ENCODE results near the gene PRDM16. TPM values are rescaled to one million over a fixed set of nuclear protein-coding genes. Genes with fewer than 3 reads are reported as not detected.

PRDM16 gene
- total RNA-seq, 4 donors from 2014 or later = 15.7 to 54.3 (median 27.6) TPM

DNA sequence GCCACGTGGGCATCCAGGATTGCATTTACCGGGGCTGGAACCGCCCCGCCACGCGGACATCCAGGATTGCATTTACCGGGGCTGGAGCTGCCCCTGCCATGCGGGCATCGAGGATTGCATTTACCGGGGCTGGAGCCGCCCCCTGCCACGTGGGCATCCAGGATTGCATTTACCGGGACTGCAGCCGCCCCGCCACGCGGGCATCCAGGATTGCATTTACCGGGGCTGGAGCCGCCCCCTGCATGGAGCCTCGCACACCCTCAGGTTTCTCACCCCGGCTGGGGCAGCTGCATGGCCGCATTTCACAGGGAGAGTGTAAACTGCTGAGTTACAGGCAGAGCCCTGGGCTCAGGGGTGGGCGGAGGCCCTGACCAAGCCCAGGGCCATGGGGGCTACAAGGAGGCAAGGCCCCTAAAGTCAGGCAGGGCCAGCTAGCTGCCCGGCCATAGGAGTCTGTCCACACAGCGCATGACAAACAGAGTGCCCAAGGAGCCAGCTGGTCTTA lies 218.7 kb downstream of the PRDM16 start:
- H3K27me3 ChIP-seq = no peaks in the 10 kb centered on the region
- intact Hi-C loops (cut with DNase I) = loop anchor here (5.0 kb wide), 1 partner anchor 220 kb away; the partner anchor contains the start of gene PRDM16
- WGBS, 2 donors = 92 to 97% methylated on average over 13 to 14 of the region's 25 CpGs
- TF ChIP-seq, protein P1, sequence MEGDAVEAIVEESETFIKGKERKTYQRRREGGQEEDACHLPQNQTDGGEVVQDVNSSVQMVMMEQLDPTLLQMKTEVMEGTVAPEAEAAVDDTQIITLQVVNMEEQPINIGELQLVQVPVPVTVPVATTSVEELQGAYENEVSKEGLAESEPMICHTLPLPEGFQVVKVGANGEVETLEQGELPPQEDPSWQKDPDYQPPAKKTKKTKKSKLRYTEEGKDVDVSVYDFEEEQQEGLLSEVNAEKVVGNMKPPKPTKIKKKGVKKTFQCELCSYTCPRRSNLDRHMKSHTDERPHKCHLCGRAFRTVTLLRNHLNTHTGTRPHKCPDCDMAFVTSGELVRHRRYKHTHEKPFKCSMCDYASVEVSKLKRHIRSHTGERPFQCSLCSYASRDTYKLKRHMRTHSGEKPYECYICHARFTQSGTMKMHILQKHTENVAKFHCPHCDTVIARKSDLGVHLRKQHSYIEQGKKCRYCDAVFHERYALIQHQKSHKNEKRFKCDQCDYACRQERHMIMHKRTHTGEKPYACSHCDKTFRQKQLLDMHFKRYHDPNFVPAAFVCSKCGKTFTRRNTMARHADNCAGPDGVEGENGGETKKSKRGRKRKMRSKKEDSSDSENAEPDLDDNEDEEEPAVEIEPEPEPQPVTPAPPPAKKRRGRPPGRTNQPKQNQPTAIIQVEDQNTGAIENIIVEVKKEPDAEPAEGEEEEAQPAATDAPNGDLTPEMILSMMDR (IDR thresholded peaks at IDR 0.05) = no peak
- TF ChIP-seq POLR2A (IDR thresholded peaks at IDR 0.05) = no peak
- no peaks in the 10 kb centered on the region for H3K36me3 ChIP-seq
- no peak for DNase-seq
- H3K27ac ChIP-seq = no peak overlapping the region
- peaks cover 15 to 27% of the 10 kb centered on the region in 2 donors for H3K4me1 ChIP-seq
- no peaks in the 10 kb centered on the region for H3K9me3 ChIP-seq
- no peak overlapping the region for H3K4me3 ChIP-seq (replicated peaks in 1 of 3)

- no peak for DNase-seq
- Histone ChIP-seq H3K27me3 (no peaks in the 10 kb centered on the region), H3K4me1 (peaks cover 13 to 18% of the 10 kb centered on the region in 2 donors), H3K27ac (no peak overlapping the region), H3K36me3 (no peaks in the 10 kb centered on the region), H3K9me3 (no peaks in the 10 kb centered on the region), H3K4me3 (replicated peaks in 1 of 3) (no peak overlapping the region)
- TF ChIP-seq, protein P1 (IDR thresholded peaks at IDR 0.05) = no peak
- WGBS, 2 donors = 87 to 100% methylated on average over 2 to 12 of the region's 12 CpGs
- intact Hi-C loops (cut with DNase I) = loop anchor here (5.0 kb wide), 1 partner anchor 222 kb away; the partner anchor contains the start of gene PRDM16
These were observed 220.5 kb downstream of the PRDM16 start for GRCh38 chr1:3289502-3289901.

GRCh38 chr1:3290438-3290837 lies 221.4 kb downstream of the PRDM16 start:
- H3K4me1 ChIP-seq = peaks cover 13 to 18% of the 10 kb centered on the region in 2 donors
- H3K4me3 ChIP-seq (replicated peaks in 1 of 3) = no peak overlapping the region
- no peak for TF ChIP-seq POLR2A (IDR thresholded peaks at IDR 0.05)
- TF ChIP-seq, protein P1 (IDR thresholded peaks at IDR 0.05) = no peak
- H3K27me3 ChIP-seq = no peaks in the 10 kb centered on the region
- DNase-seq = no peak
- intact Hi-C loops (cut with DNase I) = no loop called here
- no peak overlapping the region for H3K27ac ChIP-seq
- WGBS, 2 donors = 82 to 85% methylated on average over 17 of the region's 17 CpGs
- H3K9me3 ChIP-seq = no peaks in the 10 kb centered on the region
- H3K36me3 ChIP-seq = no peaks in the 10 kb centered on the region

DNA sequence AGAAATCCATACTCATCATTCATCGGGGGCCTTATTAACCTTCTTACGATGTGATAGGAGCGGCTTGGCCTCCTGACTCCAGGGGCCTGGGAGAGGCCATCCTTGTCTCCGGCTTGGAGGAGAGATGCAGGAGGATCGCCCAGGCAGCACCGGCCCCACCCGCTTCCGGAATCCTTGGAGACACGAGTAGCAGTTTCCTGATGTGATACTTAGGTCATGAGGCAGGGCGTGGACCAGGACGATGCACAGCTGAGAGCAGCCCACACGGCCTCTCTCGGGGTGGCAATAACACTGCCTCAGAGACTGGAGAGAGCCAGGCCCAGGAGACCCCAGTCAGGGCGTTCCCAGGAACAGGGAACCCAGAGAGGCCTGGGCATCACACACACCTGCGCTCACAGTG lies 221.9 kb downstream of the PRDM16 start:
- H3K4me1 ChIP-seq = peaks cover 13 to 21% of the 10 kb centered on the region in 2 donors
- H3K36me3 ChIP-seq = no peaks in the 10 kb centered on the region
- no peaks in the 10 kb centered on the region for H3K27me3 ChIP-seq
- no peaks in the 10 kb centered on the region for H3K9me3 ChIP-seq
- intact Hi-C loops (cut with DNase I) = no loop called here
- no peak overlapping the region for H3K27ac ChIP-seq
- H3K4me3 ChIP-seq (replicated peaks in 1 of 3) = no peak overlapping the region
- WGBS, 2 donors = 83 to 92% methylated on average over 2 to 13 of the region's 15 CpGs
- no peak for DNase-seq
- TF ChIP-seq POLR2A (IDR thresholded peaks at IDR 0.05) = no peak
- TF ChIP-seq, protein P1 (IDR thresholded peaks at IDR 0.05) = no peak

DNA sequence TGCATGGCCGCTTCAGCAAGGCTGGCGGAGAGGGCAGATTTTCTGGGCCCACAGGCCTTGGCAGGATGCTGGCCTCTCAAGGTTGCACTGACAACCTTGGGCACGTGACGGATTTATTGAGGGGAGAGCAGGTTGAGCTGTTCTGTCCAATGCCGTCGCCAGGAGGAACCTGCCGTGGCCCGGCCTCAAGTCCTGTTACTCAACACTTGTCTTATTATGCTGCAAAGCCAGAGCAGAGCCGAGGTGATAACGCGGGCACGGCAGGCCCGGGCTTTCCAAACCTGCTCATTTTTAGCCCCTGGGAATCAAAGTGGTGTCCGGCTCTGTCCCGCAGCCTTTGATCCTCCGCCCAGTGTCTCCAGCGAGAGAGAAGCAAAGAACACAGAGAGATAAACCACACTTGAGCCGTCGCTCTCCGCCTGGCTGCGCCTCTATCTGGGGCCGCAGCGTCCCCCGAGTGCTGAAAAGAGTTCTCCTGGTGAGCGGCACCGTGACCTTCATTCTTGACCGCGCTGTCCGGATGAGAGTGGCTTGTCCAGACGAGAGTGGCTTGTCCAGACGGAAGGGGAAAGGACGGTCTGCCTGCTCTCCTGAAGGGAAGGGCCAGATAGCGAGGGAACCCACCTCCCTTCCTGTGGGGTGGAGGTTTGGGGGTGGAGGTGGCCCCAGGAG lies 223.2 kb downstream of the PRDM16 start:
- TF ChIP-seq, protein P1 (IDR thresholded peaks at IDR 0.05) = peak in 2 of 6 experiments; percentile 19 to 24
- no peak for TF ChIP-seq POLR2A (IDR thresholded peaks at IDR 0.05)
- peak; percentile 90 to 93 for DNase-seq
- H3K9me3 ChIP-seq = no peaks in the 10 kb centered on the region
- intact Hi-C loops (cut with DNase I) = no loop called here
- H3K27ac ChIP-seq = peak overlapping the region; percentile 41 to 77 (median 65)
- H3K4me1 ChIP-seq = peaks cover 13 to 21% of the 10 kb centered on the region in 2 donors
- WGBS, 2 donors = 43 to 49% methylated on average over 32 to 33 of the region's 33 CpGs
- no peaks in the 10 kb centered on the region for H3K27me3 ChIP-seq
- no peaks in the 10 kb centered on the region for H3K36me3 ChIP-seq
- H3K4me3 ChIP-seq (replicated peaks in 1 of 3) = no peak overlapping the region

Measured in thyroid gland (tissue), 4 donors.